PC-3 (cell line): Measurements from ENCODE around the gene GRIPAP1. TPM values are rescaled to one million over a fixed set of nuclear protein-coding genes. Genes with fewer than 3 reads are reported as not detected.

Experiments used
- ATAC-seq: fragments of 200-7000 bp; cut with Tn5 transposase; 2 replicates; pipeline ENCODE4 v1.9.1; 2020; ENCODE audit warnings: mild to moderate bottlenecking, moderate library complexity
- BruUV-seq: library from RNA; stranded (reverse); fragments of 400-500 nt; replicated peaks from 2 replicates; lab custom pipeline; 2021; lab: Mats Ljungman, UMichigan
- CTCF ChIA-PET: fragments of 300-600 bp; sonication (Branson Sonifier 250); formaldehyde crosslinking; loops from one replicate; lab custom pipeline; 2022; ENCODE audit warnings: antibody characterized with exemption; lab: Charles Lee
- POLR2A ChIA-PET: fragments of 300-600 bp; sonication (Branson Sonifier 250); formaldehyde crosslinking; loops from one replicate; lab custom pipeline; 2022; ENCODE audit warnings: antibody characterized with exemption; ENCODE audit not compliant: unreplicated experiment; lab: Charles Lee
- DNase-seq: peaks from one replicate; pipeline ENCODE4 v3.0.0-alpha.2; 2015
- H2AFZ ChIP-seq: fragments of 300-600 bp; sonication (generic); 2 replicates; pipeline ENCODE4 v1.6.0; 2016; ENCODE audit warnings: antibody characterized with exemption, low read length
- H3F3A ChIP-seq: fragments of 300-600 bp; sonication (generic); one replicate; pipeline ENCODE4 v1.6.0; 2017; ENCODE audit warnings: antibody characterized with exemption, low read length, control low read depth, mild to moderate bottlenecking; ENCODE audit not compliant: unreplicated experiment
- H3K27ac ChIP-seq: fragments of 300-600 bp; sonication (generic); 2 replicates; pipeline ENCODE4 v1.5.1; 2016; ENCODE audit warnings: mild to moderate bottlenecking, low read length
- H3K27me3 ChIP-seq: fragments of 300-600 bp; sonication (generic); 2 replicates; pipeline ENCODE4 v1.6.1; 2016; ENCODE audit warnings: low read length, mixed read lengths
- H3K36me3 ChIP-seq: fragments of 300-600 bp; sonication (generic); 2 replicates; pipeline ENCODE4 v1.6.1; 2016; ENCODE audit warnings: low read depth, mixed run types, low read length, mixed read lengths
- H3K4me1 ChIP-seq: fragments of 300-600 bp; sonication (generic); 2 replicates; pipeline ENCODE4 v1.5.1; 2016; ENCODE audit warnings: low read length; ENCODE audit not compliant: insufficient read depth
- H3K4me2 ChIP-seq: fragments of 300-600 bp; sonication (generic); 2 replicates; pipeline ENCODE4 v1.6.0; 2016; ENCODE audit warnings: low read length
- H3K4me3 ChIP-seq: fragments of 300-600 bp; sonication (generic); 2 replicates; pipeline ENCODE4 v1.5.1; 2016; ENCODE audit warnings: mild to moderate bottlenecking, low read length, mixed read lengths
- H3K79me2 ChIP-seq: fragments of 300-600 bp; sonication (generic); 2 replicates; pipeline ENCODE4 v1.6.1; 2017; ENCODE audit warnings: low read length, mixed read lengths
- H3K9ac ChIP-seq: fragments of 300-600 bp; sonication (generic); 2 replicates; pipeline ENCODE4 v1.6.0; 2016; ENCODE audit warnings: mild to moderate bottlenecking, low read length
- H3K9me2 ChIP-seq: fragments of 300-600 bp; sonication (generic); replicated peaks from 2 replicates; pipeline ENCODE4 v1.6.1; 2016; ENCODE audit warnings: mixed run types, low read length, mixed read lengths
- H3K9me3 ChIP-seq: fragments of 300-600 bp; sonication (generic); 2 replicates; pipeline ENCODE4 v1.6.1; 2016; ENCODE audit warnings: low read length, mixed read lengths
- H4K20me1 ChIP-seq: fragments of 300-600 bp; sonication (generic); 2 replicates; pipeline ENCODE4 v1.6.1; 2016; ENCODE audit warnings: low read length, mixed read lengths
- EZH2 ChIP-seq: fragments of 300-600 bp; sonication (generic); IDR thresholded peaks from one replicate; pipeline ENCODE4 v1.6.1; 2017; ENCODE audit warnings: antibody characterized with exemption, mild to moderate bottlenecking, low read length; ENCODE audit not compliant: unreplicated experiment
- EZH2phosphoT487 ChIP-seq: fragments of 300-600 bp; sonication (generic); IDR thresholded peaks from 2 replicates; pipeline ENCODE4 v1.6.1; 2018; ENCODE audit warnings: mild to moderate bottlenecking, antibody characterized with exemption, low read length, borderline replicate concordance
- intact Hi-C: fragments of 100-400 bp; cut with micrococcal nuclease; formaldehyde crosslinking; loops from 2 replicates; pipeline ENCODE4 v1.9.0; 2023
- total RNA-seq: library from RNA; depleted of rRNA; stranded (reverse); fragments of >200 nt; gene quantifications from 2 replicates; pipeline ENCODE4 v1.2.3, GENCODE V29; 2014
- TF ChIP-seq, protein P1 (sequence below): fragments of 300-600 bp; sonication (generic); conservative IDR thresholded peaks from 2 replicates; pipeline ENCODE4 v1.5.1; 2017; ENCODE audit warnings: antibody characterized with exemption, low read depth, mild to moderate bottlenecking, low read length

The GRIPAP1 gene
- total RNA-seq, 1 experiment from 2014 or later = 31.1 TPM

- CTCF ChIA-PET = no interaction called here
- Histone ChIP-seq H3K9me2 (no peaks in the 10 kb centered on the region), H3K9me3 (no peaks in the 10 kb centered on the region), H3K36me3 (no peaks in the 10 kb centered on the region; the same call in 1 of the 2 replicates), H4K20me1 (no peaks in the 10 kb centered on the region), H3F3A (no peaks in the 10 kb centered on the region), H3K9ac (no peak overlapping the region), H3K4me1 (no peaks in the 10 kb centered on the region), H3K79me2 (no peaks in the 10 kb centered on the region), H3K4me3 (no peak overlapping the region), H3K27ac (no peak overlapping the region), H2AFZ (no peak overlapping the region), H3K4me2 (no peak overlapping the region), H3K27me3 (no peaks in the 10 kb centered on the region)
- DNase-seq (no peak), ATAC-seq (no peak)
- intact Hi-C loops = no loop called here
- POLR2A ChIA-PET = no interaction called here
- TF ChIP-seq EZH2 = no peak
- TF ChIP-seq EZH2phosphoT487 = no peak
- TF ChIP-seq, protein P1, sequence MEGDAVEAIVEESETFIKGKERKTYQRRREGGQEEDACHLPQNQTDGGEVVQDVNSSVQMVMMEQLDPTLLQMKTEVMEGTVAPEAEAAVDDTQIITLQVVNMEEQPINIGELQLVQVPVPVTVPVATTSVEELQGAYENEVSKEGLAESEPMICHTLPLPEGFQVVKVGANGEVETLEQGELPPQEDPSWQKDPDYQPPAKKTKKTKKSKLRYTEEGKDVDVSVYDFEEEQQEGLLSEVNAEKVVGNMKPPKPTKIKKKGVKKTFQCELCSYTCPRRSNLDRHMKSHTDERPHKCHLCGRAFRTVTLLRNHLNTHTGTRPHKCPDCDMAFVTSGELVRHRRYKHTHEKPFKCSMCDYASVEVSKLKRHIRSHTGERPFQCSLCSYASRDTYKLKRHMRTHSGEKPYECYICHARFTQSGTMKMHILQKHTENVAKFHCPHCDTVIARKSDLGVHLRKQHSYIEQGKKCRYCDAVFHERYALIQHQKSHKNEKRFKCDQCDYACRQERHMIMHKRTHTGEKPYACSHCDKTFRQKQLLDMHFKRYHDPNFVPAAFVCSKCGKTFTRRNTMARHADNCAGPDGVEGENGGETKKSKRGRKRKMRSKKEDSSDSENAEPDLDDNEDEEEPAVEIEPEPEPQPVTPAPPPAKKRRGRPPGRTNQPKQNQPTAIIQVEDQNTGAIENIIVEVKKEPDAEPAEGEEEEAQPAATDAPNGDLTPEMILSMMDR = no peak
- BruUV-seq = TSS peak; percentile 20
These were observed 12.6 kb downstream of the GRIPAP1 start for GRCh38 chrX:48989483-48989882.

- H3K27ac ChIP-seq = no peak overlapping the region
- BruUV-seq = no TSS peak
- H3K9me3 ChIP-seq = no peaks in the 10 kb centered on the region
- H3K9me2 ChIP-seq = no peaks in the 10 kb centered on the region
- H2AFZ ChIP-seq = no peak overlapping the region
- ATAC-seq (no peak), DNase-seq (no peak)
- intact Hi-C loops = no loop called here
- no peaks in the 10 kb centered on the region; the same call in 1 of the 2 replicates for H3K36me3 ChIP-seq
- H3K4me2 ChIP-seq = no peak overlapping the region
- CTCF ChIA-PET = no interaction called here
- TF ChIP-seq EZH2 = no peak
- no peak for TF ChIP-seq EZH2phosphoT487
- TF ChIP-seq, protein P1 = no peak
- H3F3A ChIP-seq = no peaks in the 10 kb centered on the region
- H3K4me3 ChIP-seq = no peak overlapping the region
- H3K4me1 ChIP-seq = no peaks in the 10 kb centered on the region
- H4K20me1 ChIP-seq = no peaks in the 10 kb centered on the region
- no peaks in the 10 kb centered on the region for H3K79me2 ChIP-seq
- H3K27me3 ChIP-seq = no peaks in the 10 kb centered on the region
- no peak overlapping the region for H3K9ac ChIP-seq
- POLR2A ChIA-PET = no interaction called here
These were observed 18.2 kb downstream of the GRIPAP1 start for GRCh38 chrX:48983896-48984295.

DNA sequence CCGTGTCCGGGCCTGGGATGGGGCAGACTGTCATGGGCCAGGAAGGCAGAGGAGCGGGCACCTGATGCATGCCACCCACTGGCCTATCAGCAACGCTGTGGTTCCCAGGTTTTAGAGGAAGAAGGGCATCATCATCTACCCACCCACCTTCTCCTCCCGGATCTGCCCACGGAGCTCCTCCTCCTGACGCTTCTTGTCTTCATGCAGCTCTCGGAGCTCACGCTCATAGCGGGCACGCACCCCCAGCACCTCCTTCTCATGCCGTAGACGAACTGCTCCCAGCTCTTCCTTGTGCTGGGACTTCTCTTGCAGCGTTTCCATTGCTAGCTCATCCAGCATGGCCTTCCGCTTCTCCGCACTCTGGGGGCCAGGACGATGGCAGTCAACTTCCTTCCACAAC lies 19.0 kb downstream of the GRIPAP1 start:
- TSS peak; percentile 39 for BruUV-seq
- no peaks in the 10 kb centered on the region; the same call in 1 of the 2 replicates for H3K36me3 ChIP-seq
- H3K4me1 ChIP-seq = no peaks in the 10 kb centered on the region
- H3K4me3 ChIP-seq = no peak overlapping the region
- H3K9me3 ChIP-seq = no peaks in the 10 kb centered on the region
- no peak overlapping the region for H3K27ac ChIP-seq
- H3K79me2 ChIP-seq = no peaks in the 10 kb centered on the region
- TF ChIP-seq EZH2 (no peak), EZH2phosphoT487 (no peak)
- TF ChIP-seq, protein P1 = no peak
- H3K9me2 ChIP-seq = no peaks in the 10 kb centered on the region
- H3K27me3 ChIP-seq = no peaks in the 10 kb centered on the region
- no peaks in the 10 kb centered on the region for H3F3A ChIP-seq
- H3K4me2 ChIP-seq = no peak overlapping the region
- ATAC-seq (no peak), DNase-seq (no peak)
- CTCF ChIA-PET = no interaction called here
- H2AFZ ChIP-seq = no peak overlapping the region
- H3K9ac ChIP-seq = no peak overlapping the region
- POLR2A ChIA-PET = no interaction called here
- intact Hi-C loops = no loop called here
- no peaks in the 10 kb centered on the region for H4K20me1 ChIP-seq
